A549 (cell line): ENCODE measurements around the gene EPC2.

Experiments used
- CEBPB ChIP-seq, 2 experiments: fragments of >200 bp in 1 of 2; sonication (Bioruptor Twin) in 1 of 2; formaldehyde crosslinking in 1 of 2; IDR thresholded peaks; 2 replicates each; pipeline ENCODE4 v1.6.1; 2012 to 2016
- HOXA7 ChIP-seq: fragments of 250-450 bp; sonication (Bioruptor Pico); IDR thresholded peaks from 2 replicates; pipeline ENCODE4 v1.5.0; 2020; ENCODE audit warnings: mild to moderate bottlenecking, moderate library complexity
- HOXB13 ChIP-seq: fragments of 250-450 bp; sonication (Bioruptor Pico); IDR thresholded peaks from 2 replicates; pipeline ENCODE4 v1.5.0; 2020; ENCODE audit warnings: low read depth, mild to moderate bottlenecking, moderate library complexity
- PHF8 ChIP-seq: fragments of 200-600 bp; sonication (generic); IDR thresholded peaks from 2 replicates; pipeline ENCODE4 v1.6.1; 2016; ENCODE audit warnings: low read depth, mild to moderate bottlenecking, antibody characterized with exemption, moderate library complexity, borderline replicate concordance
- POLR2AphosphoS2 ChIP-seq: conservative IDR thresholded peaks from 2 replicates; pipeline ENCODE4 v1.6.1; 2012; ENCODE audit warnings: low read length, improper control_type of control experiment, inconsistent platforms
- RAD21 ChIP-seq, 2 experiments: fragments of >200 bp in 1 of 2; sonication (Bioruptor Twin) in 1 of 2; formaldehyde crosslinking in 1 of 2; IDR thresholded peaks in 1 of 2; conservative IDR thresholded peaks in 1 of 2; 2 replicates in 1 of 2; 3 replicates in 1 of 2; pipeline ENCODE4 v1.6.1; 2012 to 2018; ENCODE audit warnings: inconsistent platforms in 1 of 2
- RFX5 ChIP-seq: fragments of 450-650 bp; IDR thresholded peaks from 2 replicates; pipeline ENCODE4 v1.7.1; 2014; ENCODE audit warnings: antibody characterized with exemption, mild to moderate bottlenecking, moderate library complexity
- ZSCAN20 ChIP-seq: fragments of 250-450 bp; sonication (Bioruptor Pico); IDR thresholded peaks from 2 replicates; pipeline ENCODE4 v1.8.0; 2022; ENCODE audit warnings: mild to moderate bottlenecking, moderate library complexity
- TF ChIP-seq, protein P1 (sequence below): fragments of >200 bp; sonication (Bioruptor Twin); formaldehyde crosslinking; IDR thresholded peaks from 3 replicates; pipeline ENCODE4 v1.5.1; 2016

DNA sequence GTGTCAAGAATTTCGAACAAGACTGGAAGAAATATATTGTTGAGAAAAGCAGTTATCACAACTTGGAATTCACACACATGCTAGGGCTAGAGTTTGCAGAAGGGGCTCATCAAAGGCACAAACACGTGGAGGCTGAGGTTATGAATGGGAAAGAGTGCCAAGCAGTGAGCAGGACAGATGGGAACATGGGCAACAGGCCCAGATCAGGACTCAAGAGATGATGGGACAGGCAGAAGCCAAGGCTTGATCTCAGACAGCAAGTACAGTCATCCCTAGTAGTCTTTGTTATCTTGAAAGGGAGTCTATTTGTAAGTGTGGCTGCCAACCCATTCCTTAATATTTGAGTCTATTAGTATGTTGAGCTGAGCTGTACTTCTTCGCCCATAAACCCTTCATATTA lies 22.2 kb upstream of the EPC2 start:
- TF ChIP-seq HOXB13 (CRISPR knock-in tag) (no peak), HOXA7 (CRISPR knock-in tag) (no peak), RFX5 (no peak), CEBPB (IDR thresholded peaks at IDR 0.05) (no peak), RAD21 (conservative IDR thresholded peaks at IDR 0.05 in 1 of 2, IDR thresholded peaks at IDR 0.05 in 1 of 2) (no peak), ZSCAN20 (no peak), POLR2AphosphoS2 (no peak), PHF8 (no peak)
- TF ChIP-seq, protein P1, sequence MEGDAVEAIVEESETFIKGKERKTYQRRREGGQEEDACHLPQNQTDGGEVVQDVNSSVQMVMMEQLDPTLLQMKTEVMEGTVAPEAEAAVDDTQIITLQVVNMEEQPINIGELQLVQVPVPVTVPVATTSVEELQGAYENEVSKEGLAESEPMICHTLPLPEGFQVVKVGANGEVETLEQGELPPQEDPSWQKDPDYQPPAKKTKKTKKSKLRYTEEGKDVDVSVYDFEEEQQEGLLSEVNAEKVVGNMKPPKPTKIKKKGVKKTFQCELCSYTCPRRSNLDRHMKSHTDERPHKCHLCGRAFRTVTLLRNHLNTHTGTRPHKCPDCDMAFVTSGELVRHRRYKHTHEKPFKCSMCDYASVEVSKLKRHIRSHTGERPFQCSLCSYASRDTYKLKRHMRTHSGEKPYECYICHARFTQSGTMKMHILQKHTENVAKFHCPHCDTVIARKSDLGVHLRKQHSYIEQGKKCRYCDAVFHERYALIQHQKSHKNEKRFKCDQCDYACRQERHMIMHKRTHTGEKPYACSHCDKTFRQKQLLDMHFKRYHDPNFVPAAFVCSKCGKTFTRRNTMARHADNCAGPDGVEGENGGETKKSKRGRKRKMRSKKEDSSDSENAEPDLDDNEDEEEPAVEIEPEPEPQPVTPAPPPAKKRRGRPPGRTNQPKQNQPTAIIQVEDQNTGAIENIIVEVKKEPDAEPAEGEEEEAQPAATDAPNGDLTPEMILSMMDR, result no peak
